ENCODE measurements around the gene SPTB.

Gene SPTB

GRCh38 chr14:64745511-64746091, 134.1 kb downstream of the SPTB start:
- no peak for DNase-seq

GRCh38 chr14:64743061-64743460, 136.6 kb downstream of the SPTB start:
- no peak for DNase-seq

- no peak for DNase-seq
Observed at GRCh38 chr14:64741961-64742360, 137.7 kb downstream of the SPTB start.

GRCh38 chr14:64741200-64741599, 138.5 kb downstream of the SPTB start:
- DNase-seq, result no peak

- no peak for DNase-seq
Observed at GRCh38 chr14:64738281-64738804, 141.4 kb downstream of the SPTB start.

GRCh38 chr14:64737391-64738280, 142.1 kb downstream of the SPTB start:
- DNase-seq, result no peak

- DNase-seq, result peak; percentile 62
Observed at GRCh38 chr14:64736271-64737169, 143.2 kb downstream of the SPTB start.

- DNase-seq, result peak; percentile 89
Observed at GRCh38 chr14:64734990-64735389, 144.7 kb downstream of the SPTB start.

GRCh38 chr14:64733899-64734298, 145.8 kb downstream of the SPTB start:
- DNase-seq, result no peak

- DNase-seq, result no peak
Observed at GRCh38 chr14:64733321-64733720, 146.4 kb downstream of the SPTB start.

GRCh38 chr14:64732536-64733120, 147.1 kb downstream of the SPTB start:
- no peak for DNase-seq

- DNase-seq, result no peak
Observed at GRCh38 chr14:64732066-64732465, 147.6 kb downstream of the SPTB start.

- no peak for DNase-seq
Observed at GRCh38 chr14:64731141-64731581, 148.5 kb downstream of the SPTB start.

- DNase-seq, result no peak
Observed at GRCh38 chr14:64730681-64731080, 149.0 kb downstream of the SPTB start.

- DNase-seq, result no peak
Observed at GRCh38 chr14:64730061-64730440, 149.7 kb downstream of the SPTB start.

- DNase-seq, result no peak
Observed at GRCh38 chr14:64729386-64730060, 150.2 kb downstream of the SPTB start.

- DNase-seq, result no peak
Observed at GRCh38 chr14:64728856-64729255, 150.9 kb downstream of the SPTB start.

- no peak for DNase-seq
Observed at GRCh38 chr14:64728106-64728505, 151.6 kb downstream of the SPTB start.

- no peak for DNase-seq
Observed at GRCh38 chr14:64727551-64728071, 152.1 kb downstream of the SPTB start.

- peak; percentile 94 for DNase-seq
Observed at GRCh38 chr14:64726585-64726890, 153.2 kb downstream of the SPTB start.

GRCh38 chr14:64725879-64726584, 153.7 kb downstream of the SPTB start:
- peak; percentile 38 for DNase-seq

All from DMS53 (cell line).